NOMO-1 (cell line): ENCODE results near the gene TUBB2B.

Experiments used
- DNase-seq, 2 experiments: peaks; one replicate each; lab custom pipeline; 2025; ENCODE audit not compliant: unreplicated experiment in 2 of 2; lab: John Stamatoyannopoulos, UW

The TUBB2B gene

DNA sequence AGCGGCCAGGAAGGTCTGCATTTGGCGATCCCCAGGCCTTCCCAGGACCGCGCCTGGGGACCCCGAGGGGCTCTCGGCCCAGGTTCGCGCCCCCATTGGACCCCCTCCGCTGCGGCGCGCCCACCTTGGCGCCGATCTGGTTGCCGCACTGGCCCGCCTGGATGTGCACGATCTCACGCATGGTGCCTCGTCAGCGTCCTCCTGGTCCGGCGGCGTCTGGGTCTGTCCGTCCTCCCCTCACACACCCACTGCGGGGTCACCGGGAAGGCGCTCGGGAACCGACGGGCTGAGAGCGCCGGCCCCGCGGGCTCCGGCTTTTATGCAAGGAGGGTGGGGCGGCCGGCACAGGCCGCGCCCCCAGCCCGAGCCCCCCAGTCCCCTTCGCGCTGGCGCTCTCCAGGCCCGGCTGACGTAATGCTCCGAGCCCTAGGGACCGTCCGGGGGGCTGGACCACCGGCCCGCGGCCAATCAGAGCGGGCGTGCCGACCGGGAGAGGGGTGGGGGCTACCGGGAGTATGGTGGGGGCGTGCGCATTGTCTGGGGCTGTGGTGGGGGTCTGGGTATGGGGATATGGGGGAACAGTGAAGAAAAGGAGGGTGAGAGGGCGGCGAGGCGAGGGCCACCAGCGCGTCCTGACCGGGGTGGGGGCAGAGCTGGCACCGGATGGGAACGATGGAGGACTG lies at the start of gene TUBB2B:
Gene TUBB2B (minus strand): TSS at position 291 of the 683 bp plus-strand sequence. CDS start 110 bp downstream, at position 181.
- no peak for DNase-seq

DNA sequence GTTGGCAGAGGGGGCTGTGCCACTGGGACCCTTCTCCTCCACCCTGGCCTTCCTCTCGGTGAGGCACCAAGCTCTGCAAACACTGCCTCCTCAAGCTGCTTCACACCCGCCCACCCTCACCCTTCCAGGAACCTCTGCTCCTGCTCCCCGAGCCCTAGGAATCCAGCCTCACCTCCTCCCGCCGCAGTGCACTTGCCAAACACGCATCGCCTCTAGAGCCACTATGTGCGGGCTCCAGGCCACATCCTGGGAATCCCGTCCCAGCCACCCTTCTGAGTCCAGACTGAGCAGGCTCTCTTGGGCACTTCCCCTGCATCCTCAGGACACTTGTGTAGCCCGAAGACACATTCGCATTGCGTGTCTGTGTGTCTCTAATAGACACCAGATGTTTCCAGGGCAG lies 49.8 kb upstream of the TUBB2B start:
- DNase-seq, result no peak

DNA sequence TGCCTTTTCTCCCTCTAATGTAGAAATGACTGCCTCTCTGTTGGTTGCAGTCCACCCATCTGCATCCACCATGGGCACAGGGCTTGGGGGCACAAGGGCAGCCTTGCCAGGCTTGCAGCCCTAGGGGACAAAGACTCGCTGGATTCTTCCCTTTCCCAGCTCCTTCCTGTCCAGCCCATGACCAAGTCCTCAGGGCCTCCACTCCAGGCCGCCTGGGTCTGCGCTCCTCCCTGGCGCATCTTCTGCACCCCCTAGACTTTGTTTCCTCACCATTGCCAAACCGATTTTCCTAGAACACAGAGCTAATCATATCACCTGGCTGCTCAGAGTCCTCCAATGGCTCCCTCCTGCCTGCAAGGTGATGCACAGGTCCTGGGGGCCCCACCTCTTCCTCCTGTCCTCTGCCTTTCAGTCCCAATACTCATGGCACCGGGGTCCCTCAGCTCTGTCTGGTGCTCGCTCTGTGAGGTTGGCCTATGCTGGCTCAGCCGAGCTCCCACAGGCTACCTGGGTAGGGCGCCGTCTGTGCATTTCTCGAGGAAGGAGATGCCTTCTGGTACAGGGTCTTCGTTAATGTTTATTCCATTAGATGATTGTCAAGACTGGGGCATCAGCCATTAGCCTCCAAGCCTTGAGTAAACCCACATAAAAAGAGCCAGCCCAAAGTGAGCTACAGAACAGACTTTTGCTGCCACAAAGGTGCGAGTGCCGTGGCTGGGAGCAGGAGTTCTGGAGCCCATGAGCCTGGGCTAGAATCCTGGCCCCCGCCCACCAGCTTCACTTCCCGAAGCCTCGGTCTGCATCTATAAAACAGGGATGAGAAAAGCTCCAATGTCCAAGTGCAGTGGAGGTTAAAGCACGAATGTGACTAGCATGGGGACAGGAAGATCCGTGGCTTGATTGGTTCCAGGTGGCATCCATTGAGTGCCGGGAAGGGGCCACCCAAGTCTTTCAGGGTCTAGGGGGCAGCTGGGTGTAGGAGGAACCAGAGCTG lies 49.0 kb upstream of the TUBB2B start:
- DNase-seq, result no peak

DNA sequence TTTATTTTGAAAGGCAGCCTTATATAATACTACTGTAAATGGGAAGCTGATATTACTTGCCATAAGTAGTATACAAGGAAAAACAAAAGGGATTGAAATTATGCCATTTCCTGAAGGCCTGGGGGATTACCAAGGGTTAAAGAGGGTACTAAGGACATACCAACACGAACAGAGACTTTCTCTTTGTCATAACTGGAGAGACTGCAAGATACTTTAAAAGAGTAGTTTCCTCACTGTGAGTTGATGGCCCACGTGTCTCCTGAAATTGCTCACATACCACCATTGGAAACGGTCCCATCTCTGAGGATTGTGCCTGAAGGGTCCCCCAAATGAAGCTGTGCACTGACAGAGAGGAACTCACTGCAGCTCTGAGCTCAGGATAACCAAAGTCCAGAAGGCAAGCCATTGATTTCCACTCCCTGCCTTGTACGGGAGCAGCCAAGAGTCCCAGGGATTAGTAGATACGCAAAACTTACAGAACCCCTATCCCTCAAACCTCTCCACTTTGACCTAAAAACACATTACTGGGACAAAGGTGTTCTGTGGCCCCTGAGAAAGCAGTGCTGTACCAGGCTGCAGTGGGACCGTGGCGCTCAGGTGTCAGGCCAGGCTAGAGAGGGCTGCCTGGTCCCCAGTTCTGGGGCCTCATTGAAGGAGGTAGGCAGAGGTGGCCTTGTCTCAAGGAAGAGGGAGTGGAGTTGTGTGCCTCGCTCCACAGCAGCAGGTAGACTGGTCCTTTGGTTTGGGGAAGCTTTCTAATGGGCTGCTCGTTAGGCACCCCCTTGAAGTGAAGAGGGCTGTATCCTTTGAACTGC lies 46.5 kb upstream of the TUBB2B start:
- no peak for DNase-seq

DNA sequence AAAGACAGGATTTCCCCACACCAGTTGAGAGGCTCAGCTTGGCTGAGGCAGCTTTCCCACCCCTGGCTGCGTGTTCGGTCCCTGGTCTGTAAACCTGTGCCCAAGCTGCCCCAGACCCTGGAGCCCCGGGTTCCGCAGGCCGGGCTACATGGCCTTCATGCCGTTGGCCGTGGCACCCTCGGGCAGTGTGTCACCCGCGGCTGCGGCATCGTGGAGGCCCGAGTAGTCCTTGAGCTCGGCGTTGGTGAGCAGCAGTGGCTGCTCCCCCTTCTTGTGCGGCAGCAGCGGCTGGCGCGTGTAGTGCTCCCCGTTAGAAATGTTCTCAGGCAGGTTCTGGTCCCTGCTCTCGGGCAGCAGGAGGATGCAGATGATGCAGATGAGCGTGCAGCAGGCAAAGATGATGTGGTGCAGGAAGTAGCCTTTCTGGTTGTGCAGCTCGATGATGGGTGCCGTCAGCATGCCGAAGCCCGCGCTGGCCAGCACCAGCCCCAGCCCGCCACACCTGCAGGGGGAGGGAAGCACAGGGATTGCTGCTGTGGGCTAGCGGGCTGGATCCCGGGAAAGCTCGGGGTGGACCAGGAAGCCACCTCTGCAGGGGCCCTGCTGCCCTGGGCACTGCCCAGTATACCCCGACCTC lies 45.6 kb upstream of the TUBB2B start:
- DNase-seq, result no peak

DNA sequence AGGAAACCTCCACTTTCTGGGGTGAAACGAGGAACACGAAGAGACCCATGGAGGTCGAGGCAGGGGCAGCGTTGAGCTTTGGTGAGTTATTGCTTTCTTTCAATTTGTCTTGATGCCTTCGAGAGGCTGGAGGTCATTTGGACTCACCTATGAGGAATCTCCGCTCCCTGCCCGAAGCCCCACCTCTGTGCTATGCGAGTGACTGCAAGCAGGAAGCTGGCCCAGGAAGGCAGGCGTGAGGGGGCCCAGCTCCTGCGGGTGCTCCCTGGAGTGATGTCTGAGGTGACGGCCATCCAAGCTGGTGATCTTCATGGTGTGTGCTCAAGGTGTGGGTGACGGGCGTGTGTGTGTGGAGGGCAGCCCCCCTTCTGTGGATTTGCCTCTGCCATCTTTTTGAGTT lies 44.3 kb upstream of the TUBB2B start:
- DNase-seq, result no peak

DNA sequence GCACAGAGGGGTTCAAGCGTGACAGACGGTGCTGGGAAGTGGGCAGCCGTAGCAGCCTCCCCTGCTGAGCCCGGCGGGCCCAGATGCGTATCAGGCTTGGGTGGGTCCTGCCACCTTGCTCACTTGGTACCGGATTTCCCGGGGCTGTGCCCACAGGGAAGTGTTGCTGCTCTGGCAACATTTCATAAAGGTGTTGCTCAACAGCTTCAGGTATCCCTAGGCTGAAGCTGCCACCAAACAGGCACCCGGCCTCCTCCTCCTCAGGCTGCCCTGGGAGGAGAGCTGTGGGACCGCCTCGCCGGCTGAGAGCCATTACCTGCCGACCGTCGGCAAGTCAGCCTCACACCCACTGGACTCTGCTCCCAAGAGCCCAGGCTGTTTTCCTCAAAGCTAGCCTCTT lies 42.8 kb upstream of the TUBB2B start:
- no peak for DNase-seq

DNA sequence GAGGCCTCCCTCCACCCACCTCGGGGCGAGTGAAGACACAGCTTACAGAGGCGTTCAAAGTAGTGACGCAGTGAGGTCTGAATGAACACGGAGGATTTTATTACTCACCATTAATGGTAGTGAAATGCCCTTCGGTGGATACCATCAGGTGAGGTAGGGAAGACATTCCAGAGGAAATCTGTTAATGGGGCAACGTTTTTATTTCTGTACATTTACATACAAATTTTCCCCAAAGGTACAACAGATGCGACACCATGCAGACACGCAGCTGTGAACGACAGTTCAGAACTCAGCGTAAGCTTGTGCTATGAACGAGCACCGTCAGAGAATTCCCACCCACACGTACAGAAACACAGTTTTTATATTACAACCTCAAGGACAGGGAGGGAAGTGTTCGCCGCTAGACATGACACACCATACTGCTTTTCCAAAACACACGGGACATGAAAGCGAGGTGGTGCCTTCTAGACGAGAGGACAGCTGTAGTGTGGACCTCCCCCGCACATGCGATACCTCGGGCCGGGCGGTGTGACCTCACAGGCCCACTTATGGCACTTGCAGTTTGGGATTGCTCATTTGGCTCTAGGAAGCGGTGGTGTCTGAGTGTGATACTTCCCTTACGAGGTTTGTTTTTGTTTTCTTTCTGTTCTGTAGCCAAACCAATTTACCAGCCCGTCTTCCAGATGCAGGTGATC lies 42.0 kb upstream of the TUBB2B start:
- no peak for DNase-seq

DNA sequence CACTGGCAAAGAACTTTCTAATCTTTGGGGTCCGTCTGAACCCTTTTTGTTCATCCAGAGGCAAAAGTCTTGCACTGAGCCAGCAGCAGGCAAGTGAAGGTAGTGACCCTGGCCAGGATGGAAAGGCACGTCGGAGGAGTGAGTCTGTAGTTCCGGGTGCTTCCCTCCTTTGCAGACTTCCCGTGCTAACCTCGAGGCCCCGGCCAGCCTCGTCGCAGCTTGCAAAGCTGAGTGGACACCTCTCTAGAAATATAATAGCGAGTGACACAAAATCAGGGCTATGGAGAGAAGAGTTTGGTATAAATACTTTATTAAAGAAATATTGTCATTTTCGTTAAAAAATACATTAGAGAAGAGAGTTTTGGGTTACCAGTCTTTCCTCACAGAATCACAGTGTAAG lies 41.2 kb upstream of the TUBB2B start:
- no peak for DNase-seq

DNA sequence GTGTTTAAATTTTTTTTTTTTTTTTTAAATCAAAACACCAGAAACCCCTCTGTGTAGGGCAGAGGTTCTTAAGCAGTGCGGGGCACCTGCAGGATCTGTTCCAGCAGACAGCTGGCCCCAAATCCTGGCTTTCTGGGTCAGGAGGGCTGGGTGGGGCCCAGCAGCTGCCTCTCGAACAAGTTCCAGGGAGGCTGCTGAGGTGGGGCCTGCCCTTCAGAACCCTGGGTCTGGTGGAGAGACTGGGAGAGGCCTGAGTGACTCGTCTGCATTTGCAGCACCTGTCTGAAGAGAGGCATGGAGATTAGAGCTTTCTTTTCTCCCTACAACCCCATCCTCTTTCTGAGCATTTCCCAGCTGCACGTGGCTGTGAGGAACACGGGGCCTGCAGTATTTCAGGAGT lies 39.7 kb upstream of the TUBB2B start:
- DNase-seq, result no peak

DNA sequence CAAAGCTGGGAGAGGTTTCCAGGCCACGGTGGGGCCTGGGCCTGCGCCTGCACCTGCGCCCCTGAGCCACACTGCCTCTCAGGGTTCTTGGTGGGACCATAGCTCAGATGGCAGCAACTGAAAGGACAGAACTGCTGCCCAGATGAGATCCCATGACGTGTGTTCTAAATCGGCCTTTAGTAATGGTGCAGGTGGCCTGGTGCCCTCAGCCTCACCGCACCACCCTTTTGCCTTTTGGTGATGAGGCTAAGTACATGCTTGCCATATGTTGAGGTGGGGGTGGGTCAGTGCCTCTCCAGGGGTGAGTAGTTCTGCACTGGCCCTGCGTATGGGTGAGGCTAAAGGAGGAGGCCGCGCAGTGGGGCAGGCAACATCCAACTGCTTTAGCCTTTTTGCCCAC lies 38.7 kb upstream of the TUBB2B start:
- DNase-seq, result no peak

DNA sequence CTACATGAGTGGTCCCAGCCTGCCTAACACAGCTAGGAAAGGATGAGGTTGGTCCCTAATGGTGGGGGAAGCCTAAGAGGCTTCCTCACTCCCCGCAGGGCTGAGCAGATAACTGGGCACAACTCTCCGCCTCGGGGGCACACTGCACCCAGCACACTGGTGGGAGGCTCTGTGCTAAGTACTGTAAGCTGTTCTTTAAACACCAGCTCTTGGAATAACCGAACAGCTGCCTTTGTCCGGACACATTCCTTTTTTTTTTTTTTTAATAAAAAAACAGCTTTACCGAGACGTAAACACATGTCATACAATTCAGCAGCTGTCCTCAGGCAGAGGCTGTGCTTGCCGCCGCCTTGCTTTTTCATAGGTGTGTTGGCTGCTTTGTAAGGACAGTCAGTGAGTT lies 38.2 kb upstream of the TUBB2B start:
- DNase-seq, result no peak

DNA sequence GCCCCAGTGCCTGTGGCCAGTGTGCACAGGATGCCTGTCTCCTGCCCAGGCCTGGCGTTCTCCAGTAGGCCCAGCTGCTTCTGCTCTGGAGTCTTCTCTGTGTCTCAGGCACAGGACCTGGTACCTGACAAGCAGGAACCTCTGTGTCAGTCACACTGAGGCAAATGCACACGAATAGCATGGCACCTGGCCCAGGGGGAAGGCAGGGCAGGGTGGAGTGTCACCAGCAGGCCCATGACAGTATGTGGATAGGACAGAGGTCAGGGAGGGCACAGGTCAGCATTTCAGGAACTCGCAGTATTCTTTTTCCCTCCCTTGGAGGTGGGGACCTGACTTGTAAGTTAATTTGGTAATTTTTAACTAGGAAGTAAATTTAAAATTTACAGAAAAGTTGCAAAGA lies 36.9 kb upstream of the TUBB2B start:
- no peak for DNase-seq

DNA sequence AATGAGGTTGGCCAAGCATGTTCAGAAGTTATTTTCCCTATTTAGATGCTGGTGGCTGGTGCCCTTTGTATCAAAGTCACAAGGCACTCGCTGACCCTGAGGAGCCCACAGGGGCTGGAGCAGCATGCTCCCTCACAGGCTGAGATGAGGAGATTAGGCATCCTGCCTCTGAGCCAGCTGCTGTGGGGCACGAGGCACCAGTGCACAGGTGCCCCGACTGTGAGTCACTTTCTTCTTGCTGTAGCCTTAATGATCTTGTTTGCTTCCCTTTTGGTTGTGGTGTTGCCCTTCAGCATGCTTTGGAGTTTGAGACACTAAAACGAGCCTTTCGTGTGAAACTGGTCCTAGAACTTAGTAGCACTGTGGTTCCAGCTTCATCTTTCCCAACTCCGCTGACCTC lies 35.6 kb upstream of the TUBB2B start:
- DNase-seq, result no peak

DNA sequence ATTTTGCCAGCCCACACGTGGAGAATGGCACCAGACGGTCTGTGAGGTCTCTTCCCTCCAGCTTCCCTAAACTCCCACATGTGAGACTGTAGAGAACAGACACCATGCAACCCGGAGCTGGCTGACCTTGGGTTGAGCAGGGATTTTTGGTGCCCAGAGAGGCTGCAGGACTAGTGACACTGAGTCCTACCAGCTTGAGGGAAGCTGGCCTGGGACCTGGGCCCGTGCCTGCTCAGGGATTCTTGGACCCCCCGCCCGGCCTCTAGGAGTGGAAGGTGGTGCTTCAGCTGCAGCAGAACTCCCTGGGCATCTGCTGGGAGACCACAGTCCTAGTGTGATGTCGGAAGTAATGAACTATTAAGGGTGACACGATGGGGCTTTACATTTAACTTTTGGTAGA lies 34.5 kb upstream of the TUBB2B start:
- DNase-seq, result no peak

DNA sequence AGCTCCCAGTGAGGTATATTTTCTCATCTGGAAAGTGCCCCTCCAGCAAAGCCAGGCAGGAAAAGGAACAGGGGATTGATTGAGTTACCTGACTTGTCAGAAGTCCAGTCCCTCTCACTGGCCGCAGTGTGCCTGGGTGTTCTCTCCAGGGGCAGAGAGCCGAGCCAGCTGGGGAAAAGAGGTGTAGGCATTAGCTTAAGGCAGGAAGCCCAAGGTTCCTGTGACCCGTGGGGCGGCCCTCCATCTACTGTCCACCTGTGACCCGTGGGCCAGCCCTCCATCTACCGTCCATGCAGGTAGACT lies 34.0 kb upstream of the TUBB2B start:
- no peak for DNase-seq

DNA sequence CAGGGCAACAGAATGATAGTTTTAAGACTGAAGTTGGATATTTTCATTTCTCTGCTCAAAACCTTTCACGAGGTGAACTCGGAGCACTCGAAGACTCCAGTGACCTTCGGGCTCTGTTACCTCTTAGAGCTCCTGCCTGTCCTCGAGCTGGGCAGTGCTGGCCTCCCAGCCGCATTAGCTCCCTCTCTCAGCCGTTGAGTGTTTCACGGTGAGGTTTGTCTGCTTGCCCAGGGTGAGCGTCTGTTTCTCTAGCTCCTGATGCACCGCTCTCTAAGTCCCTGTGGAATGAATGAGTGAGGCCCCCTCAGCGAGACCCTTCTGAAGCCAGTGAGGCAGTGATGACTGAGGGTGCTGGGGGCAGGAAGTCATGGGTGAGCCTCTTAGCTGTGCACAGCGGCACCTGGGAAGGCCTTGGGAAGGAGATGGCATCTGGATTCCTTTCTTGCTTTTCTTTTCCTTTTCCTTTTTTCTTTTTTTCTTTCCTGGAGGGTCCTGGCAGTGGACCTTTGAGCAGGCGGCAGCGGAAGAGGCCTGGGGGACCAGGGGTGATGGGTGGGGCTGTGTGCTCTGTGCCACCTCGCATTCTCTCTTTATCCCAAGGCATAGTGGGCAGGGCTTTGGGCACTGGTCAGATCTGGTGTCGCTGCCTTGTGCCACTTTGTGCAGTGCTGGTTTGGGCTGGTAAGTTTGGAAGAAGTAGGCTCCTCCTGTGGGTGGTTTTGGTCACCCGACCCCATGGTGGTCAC lies 33.5 kb upstream of the TUBB2B start:
- no peak for DNase-seq

DNA sequence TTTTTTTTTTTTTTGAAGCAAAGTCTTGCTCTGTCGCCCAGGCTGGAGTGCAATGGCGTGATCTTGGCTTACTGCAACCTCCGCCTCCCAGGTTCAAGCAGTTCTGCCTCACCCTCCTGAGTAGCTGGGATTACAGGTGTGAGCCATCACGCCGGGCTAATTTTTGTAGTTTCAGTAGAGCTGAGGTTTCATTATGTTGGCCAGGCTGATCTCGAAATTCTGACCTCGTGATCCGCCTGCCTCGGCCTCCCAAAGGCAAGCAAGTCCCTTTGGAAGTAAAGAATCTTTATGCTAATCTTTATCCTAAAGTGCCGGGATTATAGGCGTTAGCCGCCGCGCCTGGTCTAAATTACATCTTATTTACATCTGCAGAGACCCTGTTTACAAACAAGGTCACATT lies 32.8 kb upstream of the TUBB2B start:
- DNase-seq, result no peak

DNA sequence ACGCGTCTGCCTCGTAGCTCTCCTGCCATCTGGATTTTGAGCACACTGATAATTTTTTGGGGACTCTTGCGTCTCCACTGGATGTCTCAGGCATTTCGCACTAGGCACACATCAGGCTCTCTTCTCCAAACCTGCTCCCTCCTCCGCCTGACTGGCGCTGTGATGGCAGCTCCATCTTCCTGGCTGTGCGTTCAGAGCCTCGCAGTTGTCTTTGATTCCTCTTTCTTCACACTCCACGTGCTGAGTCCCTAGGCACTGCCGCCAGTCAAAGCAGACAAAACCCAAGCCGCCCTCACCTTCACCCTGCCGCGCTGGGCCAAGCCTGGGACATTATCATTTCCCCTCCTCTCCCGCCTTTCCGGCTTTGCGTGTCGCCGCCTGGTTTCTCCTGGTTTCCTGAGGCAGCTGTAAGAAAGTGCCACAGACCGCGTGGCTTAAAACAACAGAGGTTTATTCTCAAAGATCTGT lies 32.1 kb upstream of the TUBB2B start:
- peak; percentile 51 to 52 for DNase-seq
